Keratinocyte (primary cell): Measurements from ENCODE around the gene ZNF8. TPM values are rescaled to one million over a fixed set of nuclear protein-coding genes. Genes with fewer than 3 reads are reported as not detected.

Experiments
- DNase-seq: peaks from one replicate; pipeline ENCODE4 v3.0.0-alpha.2; 2011; ENCODE audit warnings: low read depth, missing footprints, low spot score
- FAIRE-seq: peaks from 2 replicates; lab custom pipeline; 2011; peaks lifted over from hg19 to GRCh38; lab: Jason Lieb, UNC
- H2AFZ ChIP-seq: 2 replicates; pipeline ENCODE4 v1.6.0; 2012; ENCODE audit warnings: low read length, control low read depth, inconsistent platforms; ENCODE audit not compliant: control insufficient read depth
- H3K27ac ChIP-seq: 2 replicates; pipeline ENCODE4 v1.5.1; 2011; ENCODE audit warnings: low read length; ENCODE audit not compliant: control insufficient read depth, insufficient read depth
- H3K27me3 ChIP-seq: 3 replicates; pipeline ENCODE4 v1.6.0; 2011; ENCODE audit warnings: low read length; ENCODE audit not compliant: control insufficient read depth, insufficient read depth; ENCODE audit errors: extremely low read depth
- H3K36me3 ChIP-seq, 2 experiments: 2 replicates in 1 of 2; 3 replicates in 1 of 2; pipeline ENCODE4 v1.5.1; 2011; ENCODE audit warnings: low read length in 2 of 2, mild to moderate bottlenecking in 1 of 2; ENCODE audit not compliant: control insufficient read depth in 2 of 2, insufficient read depth in 2 of 2; ENCODE audit errors: extremely low read depth in 1 of 2
- H3K4me1 ChIP-seq: 3 replicates; pipeline ENCODE4 v1.5.1; 2011; ENCODE audit warnings: low read length; ENCODE audit not compliant: control insufficient read depth, insufficient read depth; ENCODE audit errors: extremely low read depth
- H3K4me2 ChIP-seq: 3 replicates; pipeline ENCODE4 v1.6.0; 2011; ENCODE audit warnings: low read depth, low read length; ENCODE audit not compliant: control insufficient read depth, insufficient read depth; ENCODE audit errors: extremely low read depth
- H3K4me3 ChIP-seq, 3 experiments: fragments of 200-600 bp in 1 of 3; sonication (generic) in 1 of 3; 2 replicates in 2 of 3; 3 replicates in 1 of 3; pipeline ENCODE4 v1.5.1; 2011 to 2016; ENCODE audit warnings: low read length in 3 of 3, mild to moderate bottlenecking in 3 of 3, control low read depth in 2 of 3, inconsistent platforms in 1 of 3, low read depth in 1 of 3, mixed read lengths in 1 of 3, mixed run types in 1 of 3, moderate library complexity in 1 of 3; ENCODE audit not compliant: control insufficient read depth in 2 of 3, insufficient read depth in 2 of 3; ENCODE audit errors: extremely low read depth in 1 of 3
- H3K79me2 ChIP-seq: 2 replicates; pipeline ENCODE4 v1.6.0; 2012; ENCODE audit warnings: low read length; ENCODE audit not compliant: control insufficient read depth, insufficient read depth
- H3K9ac ChIP-seq: 3 replicates; pipeline ENCODE4 v1.6.0; 2011; ENCODE audit warnings: low read length; ENCODE audit not compliant: control insufficient read depth, insufficient read depth; ENCODE audit errors: extremely low read depth
- H3K9me1 ChIP-seq: 3 replicates; pipeline ENCODE4 v1.6.0; 2011; ENCODE audit warnings: low read length; ENCODE audit not compliant: control insufficient read depth, insufficient read depth; ENCODE audit errors: extremely low read depth
- H3K9me3 ChIP-seq: 2 replicates; pipeline ENCODE4 v1.5.1; 2012; ENCODE audit warnings: low read depth, low read length; ENCODE audit not compliant: control insufficient read depth
- H4K20me1 ChIP-seq: 3 replicates; pipeline ENCODE4 v1.6.0; 2011; ENCODE audit warnings: low read length; ENCODE audit not compliant: control insufficient read depth, insufficient read depth; ENCODE audit errors: extremely low read depth
- EZH2 ChIP-seq: IDR thresholded peaks from one replicate; pipeline ENCODE4 v1.6.1; 2012; ENCODE audit warnings: inconsistent platforms, mild to moderate bottlenecking, low read length, moderate library complexity
- dilution Hi-C: fragments of 300-500 bp; cut with MboI; formaldehyde crosslinking; loops from one replicate; pipeline ENCODE4 v1.7.0; 2020; ENCODE audit warnings: low sequenced_read_pairs; ENCODE audit not compliant: extremely low pct_ligation_motif_present
- polyA plus RNA-seq, 5 experiments: library from polyadenylated mRNA; depleted of rRNA in 3 of 5; stranded (reverse) in 3 of 5; stranded (forward) in 1 of 5; unstranded in 1 of 5; fragments of >200 nt; gene quantifications; 1 replicate in 1 of 5; 2 replicates in 3 of 5; 3 replicates in 1 of 5; pipeline versions ENCODE4 v1.2.1 to v1.2.3, GENCODE V29; 2011 to 2012; ENCODE audit warnings: missing spikeins in 2 of 5, low read depth in 1 of 5, low replicate concordance in 1 of 5
- TF ChIP-seq, protein P1 (sequence below), 3 experiments: IDR thresholded peaks in 1 of 3; conservative IDR thresholded peaks in 1 of 3; optimal IDR thresholded peaks in 1 of 3; 2 replicates in 2 of 3; 3 replicates in 1 of 3; pipeline versions ENCODE3 to v1.5.1; 2011; ENCODE audit warnings: low read length in 3 of 3, mild to moderate bottlenecking in 3 of 3, moderate library complexity in 2 of 3, control low read depth in 1 of 3, inconsistent platforms in 1 of 3; ENCODE audit not compliant: insufficient read depth in 2 of 3; ENCODE audit errors: extremely low read depth in 1 of 3

The ZNF8 gene
- polyA plus RNA-seq, 1 donor (not counting 4 experiments of a cell fraction or from before 2014, with no cell fraction given), result 2.7 TPM

DNA sequence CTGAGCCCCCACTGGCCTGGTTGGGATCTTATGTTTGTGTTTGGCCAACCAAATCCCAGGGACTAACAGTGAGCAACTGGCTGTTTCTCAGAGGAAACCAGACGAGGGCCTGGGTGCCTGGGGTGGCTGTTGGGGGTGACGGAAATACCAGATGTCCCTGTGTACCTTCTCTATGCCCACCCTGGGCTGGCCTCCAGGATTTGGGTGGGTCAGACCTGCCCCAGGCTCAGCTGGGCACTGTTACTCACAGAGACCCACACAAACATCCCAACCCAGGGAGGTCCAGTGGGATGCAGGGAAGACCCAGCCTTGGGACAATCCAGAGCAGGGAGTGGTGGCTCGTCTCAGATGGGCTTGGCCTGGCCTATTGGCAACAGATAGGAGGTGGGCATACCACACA is 56.9 kb downstream of the ZNF8 start:
- TF ChIP-seq, protein P1, sequence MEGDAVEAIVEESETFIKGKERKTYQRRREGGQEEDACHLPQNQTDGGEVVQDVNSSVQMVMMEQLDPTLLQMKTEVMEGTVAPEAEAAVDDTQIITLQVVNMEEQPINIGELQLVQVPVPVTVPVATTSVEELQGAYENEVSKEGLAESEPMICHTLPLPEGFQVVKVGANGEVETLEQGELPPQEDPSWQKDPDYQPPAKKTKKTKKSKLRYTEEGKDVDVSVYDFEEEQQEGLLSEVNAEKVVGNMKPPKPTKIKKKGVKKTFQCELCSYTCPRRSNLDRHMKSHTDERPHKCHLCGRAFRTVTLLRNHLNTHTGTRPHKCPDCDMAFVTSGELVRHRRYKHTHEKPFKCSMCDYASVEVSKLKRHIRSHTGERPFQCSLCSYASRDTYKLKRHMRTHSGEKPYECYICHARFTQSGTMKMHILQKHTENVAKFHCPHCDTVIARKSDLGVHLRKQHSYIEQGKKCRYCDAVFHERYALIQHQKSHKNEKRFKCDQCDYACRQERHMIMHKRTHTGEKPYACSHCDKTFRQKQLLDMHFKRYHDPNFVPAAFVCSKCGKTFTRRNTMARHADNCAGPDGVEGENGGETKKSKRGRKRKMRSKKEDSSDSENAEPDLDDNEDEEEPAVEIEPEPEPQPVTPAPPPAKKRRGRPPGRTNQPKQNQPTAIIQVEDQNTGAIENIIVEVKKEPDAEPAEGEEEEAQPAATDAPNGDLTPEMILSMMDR (optimal IDR thresholded peaks at IDR 0.05 in 1 of 3, IDR thresholded peaks at IDR 0.05 in 1 of 3, conservative IDR thresholded peaks at IDR 0.05 in 1 of 3; ENCODE audit: extremely low read depth in 1 of 3, insufficient read depth in 2 of 3, low read length in 3 of 3), result no peak
- no peak for TF ChIP-seq EZH2
- no peak overlapping the region for H3K4me3 ChIP-seq
- H3K9ac ChIP-seq, result no peak overlapping the region
- H3K27ac ChIP-seq, result no peak overlapping the region
- H4K20me1 ChIP-seq, result no peaks in the 10 kb centered on the region
- no peak overlapping the region for H3K4me2 ChIP-seq
- no peaks in the 10 kb centered on the region for H3K9me1 ChIP-seq
- FAIRE-seq (no peak), DNase-seq (no peak)
- H2AFZ ChIP-seq, result no peak overlapping the region
- H3K4me1 ChIP-seq, result peaks cover 2% of the 10 kb centered on the region
- dilution Hi-C loops, result no loop called here
- H3K79me2 ChIP-seq, result no peaks in the 10 kb centered on the region
- peaks cover 12 to 18% of the 10 kb centered on the region in 2 experiments for H3K36me3 ChIP-seq
- peaks cover 9% of the 10 kb centered on the region for H3K9me3 ChIP-seq
- no peaks in the 10 kb centered on the region for H3K27me3 ChIP-seq

DNA sequence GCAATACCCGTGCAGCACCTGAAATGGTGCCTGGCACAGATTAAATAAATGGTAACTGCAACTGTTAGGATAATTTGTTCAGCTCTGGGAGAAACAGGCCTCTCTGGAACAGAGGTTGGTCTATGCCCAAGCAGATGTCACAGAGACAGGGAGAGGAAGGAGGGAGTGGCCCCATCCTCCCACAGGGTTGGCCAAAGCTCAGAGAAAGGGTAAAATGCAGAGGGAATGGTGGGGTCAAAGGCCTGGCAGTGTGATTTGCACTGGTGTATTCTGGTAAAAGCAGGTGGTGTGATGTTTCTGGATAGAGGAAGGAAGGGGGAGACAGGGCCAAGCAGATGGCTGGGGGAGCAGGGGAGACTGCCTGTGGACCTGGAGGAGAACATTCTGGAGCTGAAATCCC is 57.5 kb downstream of the ZNF8 start:
- Histone ChIP-seq H3K27me3 (no peaks in the 10 kb centered on the region), H3K4me3 (no peak overlapping the region), H3K9ac (no peak overlapping the region), H3K79me2 (no peaks in the 10 kb centered on the region), H3K4me1 (no peaks in the 10 kb centered on the region), H3K36me3 (peaks cover 12 to 18% of the 10 kb centered on the region in 2 experiments), H3K27ac (no peak overlapping the region), H4K20me1 (no peaks in the 10 kb centered on the region), H3K9me3 (peaks cover 9% of the 10 kb centered on the region), H3K9me1 (no peaks in the 10 kb centered on the region), H2AFZ (no peak overlapping the region), H3K4me2 (no peak overlapping the region)
- dilution Hi-C loops, result no loop called here
- TF ChIP-seq EZH2, result no peak
- TF ChIP-seq, protein P1 (optimal IDR thresholded peaks at IDR 0.05 in 1 of 3, IDR thresholded peaks at IDR 0.05 in 1 of 3, conservative IDR thresholded peaks at IDR 0.05 in 1 of 3; ENCODE audit: extremely low read depth in 1 of 3, insufficient read depth in 2 of 3, low read length in 3 of 3), result no peak
- FAIRE-seq (no peak), DNase-seq (no peak)
